Fibroblast of pulmonary artery (primary cell): ENCODE data around the gene TGFBI.

Experiments
- DNase-seq: peaks from one replicate; pipeline ENCODE4 v3.0.0-alpha.2; 2010; ENCODE audit warnings: low read depth
- H3K4me3 ChIP-seq: replicated peaks from 2 replicates; pipeline ENCODE4 v1.5.1; 2011; ENCODE audit warnings: low read depth, mild to moderate bottlenecking, control low read depth, low read length, moderate library complexity
- CTCF ChIP-seq: IDR thresholded peaks from 2 replicates; pipeline ENCODE4 v1.5.1; 2011; ENCODE audit warnings: mild to moderate bottlenecking, control low read depth, low read length, inconsistent platforms; ENCODE audit errors: missing control alignments

The TGFBI gene

DNA sequence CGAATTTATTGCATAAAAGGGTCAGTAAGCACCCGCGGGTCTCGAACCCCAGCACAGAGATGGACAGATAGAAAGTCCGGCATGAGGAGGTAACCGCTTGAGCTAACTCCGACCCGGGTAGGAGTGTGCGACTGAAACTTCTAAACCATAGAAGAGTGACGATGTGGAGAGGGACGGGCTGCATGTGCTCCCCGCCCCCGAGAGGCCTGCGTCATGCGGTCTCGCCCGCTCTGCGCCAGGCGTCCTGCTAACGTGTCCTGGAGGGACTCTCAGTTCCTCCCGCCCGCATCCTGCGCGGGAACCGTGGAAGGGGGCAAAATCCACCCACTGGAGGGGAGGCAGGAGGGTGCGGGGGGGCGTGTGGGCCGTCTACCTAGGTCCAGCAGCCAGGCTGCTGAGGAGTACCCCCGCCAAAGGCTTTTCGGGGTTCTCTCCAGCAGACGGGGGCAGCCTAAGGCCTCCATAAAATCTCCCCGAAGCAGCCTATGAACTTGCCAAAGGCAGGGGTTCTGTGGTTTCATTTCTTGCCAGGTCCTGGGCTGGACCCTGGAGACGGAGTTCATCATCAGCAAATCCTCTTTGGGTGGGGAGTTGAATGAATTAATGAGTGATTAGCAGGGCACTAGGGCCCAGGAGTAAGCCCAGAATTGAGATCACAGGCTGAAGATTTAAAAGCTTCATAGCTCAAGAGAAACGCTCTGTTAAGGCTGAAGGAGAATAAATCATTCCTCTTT, 51.9 kb downstream of the TGFBI start:
- H3K4me3 ChIP-seq = peak overlapping the region; percentile 42
- no peak for TF ChIP-seq CTCF
- peak; percentile 90 for DNase-seq

DNA sequence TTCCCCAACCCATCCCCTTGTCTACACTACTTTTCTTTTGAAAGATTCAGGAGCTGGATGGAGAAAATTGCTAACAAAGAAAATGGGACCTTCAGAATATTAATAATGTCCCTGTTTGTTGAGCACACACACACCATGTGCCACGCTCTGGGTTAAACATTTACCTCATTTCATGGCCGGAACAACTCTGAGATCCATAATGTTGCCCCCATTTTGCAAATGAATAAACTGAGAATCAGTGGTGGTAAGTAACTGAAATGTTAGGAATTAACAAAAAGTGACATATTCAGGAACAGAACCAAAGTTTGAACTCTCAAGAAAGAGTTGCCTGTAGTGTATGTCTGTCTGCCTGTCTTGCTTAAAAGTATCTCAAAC, 52.4 kb downstream of the TGFBI start:
- no peak overlapping the region for H3K4me3 ChIP-seq

DNA sequence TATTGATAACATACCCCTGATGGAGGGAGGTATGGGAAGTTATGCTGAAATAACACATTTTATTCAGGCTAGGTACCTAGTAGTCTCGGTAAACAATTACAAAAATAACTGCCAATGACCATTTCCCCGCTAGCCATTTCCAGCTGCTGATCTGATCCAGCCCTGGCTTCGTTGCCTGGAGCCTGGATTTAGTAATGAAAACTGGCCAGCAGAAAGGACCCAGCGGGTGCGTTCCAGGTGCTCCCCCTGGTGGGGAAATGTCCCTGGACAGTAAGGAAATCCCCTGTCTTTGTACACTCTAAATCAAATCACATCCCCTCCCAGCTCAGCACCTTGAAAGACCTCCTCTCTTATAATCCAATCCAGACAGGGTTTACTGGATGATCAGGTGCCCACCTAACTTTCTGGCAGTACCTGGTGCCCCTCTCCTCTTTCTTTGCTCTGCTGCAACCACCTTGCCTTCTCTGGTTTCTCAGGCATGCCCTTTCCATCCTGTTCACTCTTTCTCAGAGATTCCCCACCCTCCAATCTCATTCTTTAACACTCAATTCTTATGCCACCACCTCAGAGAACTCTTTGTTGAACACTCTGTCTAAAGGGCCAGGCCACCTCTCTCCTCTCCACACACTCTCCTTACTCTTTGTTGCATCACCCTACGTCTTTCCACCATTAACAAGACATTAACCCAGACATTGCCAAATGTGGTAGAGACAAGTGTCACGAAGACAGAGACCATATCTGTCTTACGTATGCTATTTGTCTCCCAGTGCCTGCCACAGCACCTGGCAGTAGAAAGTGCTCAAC, 53.8 kb downstream of the TGFBI start:
- TF ChIP-seq CTCF = peak; percentile 96
- peak; percentile 84 for DNase-seq
- no peak overlapping the region for H3K4me3 ChIP-seq

More for the DNA sequence above, 52.4 kb downstream of the TGFBI start:
- no peak for TF ChIP-seq CTCF
- no peak for DNase-seq

DNA sequence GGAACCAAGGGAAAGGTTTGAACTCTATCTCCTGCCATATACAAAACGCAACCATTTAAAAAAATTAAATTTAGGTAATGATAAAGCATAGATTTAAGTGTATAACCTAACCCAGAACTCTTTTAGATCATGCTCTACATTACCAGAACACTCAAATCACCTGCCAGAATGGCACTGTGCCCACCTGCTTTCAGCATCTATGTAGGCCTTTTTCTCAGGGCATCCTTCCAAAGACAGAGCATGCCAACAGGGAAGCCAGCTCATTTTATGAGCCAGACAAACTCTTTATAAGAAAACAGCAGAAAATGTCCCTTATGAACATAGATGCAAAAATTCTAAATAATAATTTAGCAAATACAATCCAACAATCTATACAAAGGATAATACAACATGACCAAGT, 55.9 kb downstream of the TGFBI start:
- DNase-seq = peak; percentile 29
- no peak overlapping the region for H3K4me3 ChIP-seq
- no peak for TF ChIP-seq CTCF

DNA sequence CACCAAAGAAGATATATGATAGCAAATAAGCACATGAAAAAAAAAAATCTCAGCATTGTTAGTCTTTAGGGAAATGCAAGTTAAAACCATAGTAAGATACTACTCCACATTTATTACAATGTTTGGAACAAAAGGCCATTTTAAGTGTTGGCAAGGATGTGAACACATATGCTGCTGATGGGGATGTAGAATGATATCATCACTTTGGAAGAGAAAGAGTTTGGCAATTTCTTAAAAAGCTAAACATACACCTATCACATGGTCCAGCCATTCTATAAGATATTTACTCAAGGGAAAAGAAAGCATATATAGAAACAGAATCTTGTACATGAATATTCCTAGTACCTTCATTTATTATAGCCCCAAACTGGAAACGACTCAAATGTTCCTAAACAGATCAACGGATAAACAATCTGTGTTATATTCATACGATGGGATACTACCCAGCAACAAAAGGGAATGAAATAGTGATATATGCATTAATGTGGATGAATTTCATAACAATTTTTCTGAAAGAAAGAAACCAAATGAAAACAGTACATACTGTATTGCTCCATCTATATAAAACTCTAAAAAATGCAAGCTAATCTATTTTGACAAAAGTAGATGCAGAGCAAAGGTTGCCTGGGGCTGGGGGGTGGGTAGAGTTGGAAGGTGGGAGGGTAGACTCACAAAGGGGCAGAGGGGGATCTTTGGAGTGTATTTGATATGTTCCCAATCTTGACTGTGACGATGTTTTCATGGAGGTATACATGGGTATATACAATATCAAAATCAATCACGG, 58.2 kb downstream of the TGFBI start:
- no peak for TF ChIP-seq CTCF
- DNase-seq = no peak
- no peak overlapping the region for H3K4me3 ChIP-seq

- DNase-seq = peak; percentile 94
Observed at GRCh38 chr5:136087961-136088871, 59.4 kb downstream of the TGFBI start.

More at GRCh38 chr5:136087961-136088871, 59.4 kb downstream of the TGFBI start:
- peak overlapping the region; percentile 8 for H3K4me3 ChIP-seq
- no peak for TF ChIP-seq CTCF
